HG03575 (cell line): ENCODE measurements around the gene GBF1.

Experiments used
- ATAC-seq: cut with Tn5 transposase; IDR thresholded peaks from one replicate; pipeline ENCODE4 v1.9.1; 2021; ENCODE audit not compliant: unreplicated experiment, insufficient number of reproducible peaks, low FRiP score; ENCODE audit errors: extremely low read depth

Gene GBF1

DNA sequence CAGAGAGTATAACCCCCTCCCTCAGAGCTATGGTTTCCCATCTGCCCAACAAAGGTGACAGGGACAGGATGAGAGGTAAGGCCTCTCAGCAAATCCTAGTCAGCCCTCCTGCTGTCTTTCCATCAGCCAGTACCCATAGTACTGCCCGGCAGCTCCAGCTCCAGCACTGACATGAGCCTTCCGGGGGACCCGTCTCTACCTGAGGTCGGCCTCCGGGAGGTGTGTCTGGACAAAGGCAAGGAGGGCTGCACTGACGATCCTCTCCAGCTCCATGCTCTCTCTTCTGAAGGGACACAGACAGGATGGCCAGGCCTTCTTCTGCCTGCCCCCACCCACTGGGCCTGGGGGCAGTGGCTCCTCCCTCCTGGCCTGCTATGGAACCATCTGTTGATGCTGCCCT is 179.6 kb downstream of the GBF1 start:
- no peak for ATAC-seq

DNA sequence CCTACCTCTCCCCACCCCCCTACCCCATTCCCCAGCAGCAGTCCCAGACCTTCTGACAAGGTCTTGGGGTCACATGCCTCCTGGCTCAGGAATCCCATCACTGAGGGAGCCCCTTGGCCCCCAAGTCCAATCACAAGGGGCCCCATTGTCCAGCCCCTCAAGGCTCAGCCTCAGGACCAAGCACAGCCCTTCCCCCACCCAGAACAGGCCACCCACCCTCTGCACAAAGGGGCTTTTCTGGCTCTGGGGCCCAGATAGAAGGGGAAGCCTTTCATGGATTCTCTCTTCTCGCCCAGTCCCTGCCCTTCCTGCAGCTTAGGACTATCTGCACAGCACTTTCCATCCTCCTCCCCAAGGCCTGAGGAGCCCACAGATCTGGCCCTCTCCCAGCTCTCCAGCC is 180.1 kb downstream of the GBF1 start:
- no peak for ATAC-seq

DNA sequence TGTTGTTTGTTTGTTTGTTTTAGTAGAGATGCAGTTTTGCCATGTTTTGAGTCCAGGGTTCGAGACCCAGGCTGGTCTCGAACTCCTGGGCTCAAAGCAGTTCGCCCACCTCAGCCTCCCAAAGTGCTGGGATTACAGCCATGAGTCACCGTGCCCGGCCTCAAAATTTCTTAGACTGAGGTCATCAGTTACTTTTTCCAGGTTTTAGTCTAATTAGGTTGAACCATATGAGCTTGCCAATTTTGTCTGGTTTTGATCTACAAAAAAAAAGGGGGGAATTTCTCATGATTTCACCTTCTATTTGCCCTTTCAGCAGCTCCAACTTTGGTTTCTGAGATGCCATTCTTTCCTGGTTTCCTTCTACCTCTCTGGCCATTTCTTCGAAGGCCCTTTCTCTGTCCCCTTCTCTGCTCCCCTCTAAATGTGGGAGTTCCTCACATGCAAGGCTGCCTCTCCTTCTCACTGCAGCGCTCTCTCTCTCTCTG is 181.5 kb downstream of the GBF1 start:
- ATAC-seq, result no peak

DNA sequence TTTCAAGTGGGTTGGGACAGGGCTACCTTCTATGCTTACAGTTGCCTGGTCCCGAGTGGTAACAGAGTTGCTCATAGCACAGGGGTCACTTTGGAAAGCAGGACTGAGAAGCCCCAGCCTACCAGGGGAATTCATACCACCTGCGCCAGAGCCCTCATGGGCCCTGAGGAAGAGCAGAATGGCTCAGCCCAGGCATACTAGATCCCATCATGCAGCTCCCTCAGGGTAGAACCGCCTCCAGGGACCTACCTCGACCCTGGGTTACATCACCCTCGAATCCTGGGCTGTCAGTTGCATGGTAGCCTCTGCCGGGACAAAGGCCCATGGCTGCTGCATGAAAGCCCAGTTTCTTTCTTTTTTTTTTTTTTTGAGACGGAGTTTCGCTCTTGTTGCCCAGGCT is 184.1 kb downstream of the GBF1 start:
- ATAC-seq, result no peak

GRCh38 chr10:102431452-102432124 is 186.3 kb downstream of the GBF1 start:
- no peak for ATAC-seq
